GM12891 (cell line): ENCODE measurements around the gene SLC25A21.
"Not testable (repeated sequence)": the region's sequence is repeated elsewhere in the genome, so short reads cannot be mapped to it uniquely, and the experiment has no call there.

Experiments
- DNase-seq: peaks from one replicate; pipeline ENCODE4 v3.0.0; 2011; ENCODE audit warnings: low spot score; ENCODE audit not compliant: insufficient read length
- FAIRE-seq: peaks from 2 replicates; lab custom pipeline; 2011; peaks lifted over from hg19 to GRCh38; lab: Jason Lieb, UNC
- PAX5 ChIP-seq: IDR thresholded peaks from 2 replicates; pipeline ENCODE4 v1.6.1; 2011; ENCODE audit warnings: low read length, moderate library complexity, mild to moderate bottlenecking; ENCODE audit not compliant: insufficient read depth, severe bottlenecking
- POLR2A ChIP-seq: IDR thresholded peaks from 2 replicates; pipeline ENCODE4 v1.6.1; 2011; ENCODE audit warnings: low read depth, low read length, control low read depth
- POLR2AphosphoS5 ChIP-seq: IDR thresholded peaks from 2 replicates; pipeline ENCODE4 v1.6.1; 2011; ENCODE audit warnings: low read depth, low read length, control low read depth
- POU2F2 ChIP-seq: IDR thresholded peaks from 2 replicates; pipeline ENCODE4 v1.6.1; 2011; ENCODE audit warnings: low read depth, mild to moderate bottlenecking, control low read depth, low read length, moderate library complexity
- SPI1 ChIP-seq: IDR thresholded peaks from 2 replicates; pipeline ENCODE4 v1.6.1; 2011; ENCODE audit warnings: low read depth, low read length, control low read depth
- TAF1 ChIP-seq: IDR thresholded peaks from 2 replicates; pipeline ENCODE4 v1.6.1; 2011; ENCODE audit warnings: low read depth, low read length, control low read depth

SLC25A21 gene

GRCh38 chr14:36900846-36901245 lies 271.6 kb downstream of the SLC25A21 start:
- TF ChIP-seq POLR2AphosphoS5 (no peak), POU2F2 (no peak), TAF1 (no peak), PAX5 (no peak), SPI1 (no peak), POLR2A (no peak)
- FAIRE-seq (no peak), DNase-seq (no peak)

DNA sequence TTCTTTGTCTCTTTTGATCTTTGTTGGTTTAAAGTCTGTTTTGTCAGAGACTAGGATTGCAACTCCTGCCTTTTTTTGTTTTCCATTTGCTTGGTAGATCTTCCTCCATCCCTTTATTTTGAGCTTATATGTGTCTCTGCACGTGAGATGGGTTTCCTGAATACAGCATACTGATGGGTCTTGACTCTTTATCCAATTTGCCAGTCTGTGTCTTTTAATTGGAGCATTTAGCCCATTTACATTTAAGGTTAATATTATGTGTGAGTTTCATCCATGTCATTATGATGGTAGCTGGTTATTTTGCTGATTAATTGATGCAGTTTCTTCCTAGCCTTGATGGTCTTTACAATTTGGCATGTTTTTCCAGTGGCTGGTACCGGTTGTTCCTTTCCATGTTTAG lies 276.1 kb downstream of the SLC25A21 start:
- not testable (repeated sequence) for DNase-seq, FAIRE-seq

GRCh38 chr14:36884049-36884448 lies 288.4 kb downstream of the SLC25A21 start:
- TF ChIP-seq POLR2A (no peak), POU2F2 (no peak), POLR2AphosphoS5 (no peak), TAF1 (no peak), PAX5 (no peak), SPI1 (no peak)
- DNase-seq (no peak), FAIRE-seq (no peak)

DNA sequence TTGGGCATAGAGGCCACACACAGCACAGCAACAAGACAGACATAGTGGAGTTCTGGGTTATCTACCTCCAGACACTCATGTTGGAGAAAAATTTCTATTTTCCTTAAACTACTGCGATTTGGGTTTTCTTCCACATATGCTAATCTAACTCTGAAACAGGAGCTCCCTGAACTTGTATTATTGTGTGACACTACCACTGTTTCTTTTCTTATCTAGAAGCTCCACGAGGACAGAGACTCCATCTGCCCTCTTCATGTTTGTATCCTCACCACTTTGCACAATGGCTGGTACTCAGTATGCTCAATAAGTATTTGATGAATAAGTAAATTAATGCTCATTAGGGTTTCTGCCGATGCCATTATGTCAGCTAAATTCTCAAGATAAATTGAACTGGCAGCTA lies 292.1 kb downstream of the SLC25A21 start:
- FAIRE-seq: no peak
- no peak for TF ChIP-seq SPI1
- TF ChIP-seq POU2F2: no peak
- no peak for TF ChIP-seq POLR2A
- no peak for TF ChIP-seq POLR2AphosphoS5
- TF ChIP-seq TAF1: no peak
- no peak for TF ChIP-seq PAX5
- no peak for DNase-seq

DNA sequence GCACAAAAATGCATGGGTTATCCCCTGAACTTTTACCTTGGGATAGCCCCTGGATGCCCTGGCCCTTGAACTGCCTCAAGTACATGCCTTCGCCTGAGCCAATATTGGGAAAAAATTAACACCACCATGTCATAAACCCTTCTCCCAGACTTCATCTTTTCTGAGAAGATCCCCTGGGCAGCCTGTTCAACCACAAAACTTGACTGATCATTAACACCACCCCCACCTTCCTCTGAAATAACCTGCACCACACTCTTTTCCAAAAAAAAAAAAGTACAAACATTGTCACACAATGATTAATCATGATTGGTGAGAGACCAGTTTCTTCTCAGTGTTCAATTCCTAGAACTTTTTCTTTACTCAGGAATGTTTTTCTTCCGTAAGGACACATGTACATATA lies 292.8 kb downstream of the SLC25A21 start:
- DNase-seq: no peak
- no peak for FAIRE-seq
- no peak for TF ChIP-seq TAF1
- TF ChIP-seq POU2F2: no peak
- TF ChIP-seq SPI1: no peak
- no peak for TF ChIP-seq POLR2A
- TF ChIP-seq POLR2AphosphoS5: no peak
- no peak for TF ChIP-seq PAX5

GRCh38 chr14:36874396-36875138 lies 297.8 kb downstream of the SLC25A21 start:
- no peak for TF ChIP-seq PAX5
- no peak for TF ChIP-seq TAF1
- FAIRE-seq: no peak
- DNase-seq: no peak

- TF ChIP-seq SPI1: no peak
- no peak for TF ChIP-seq TAF1
- no peak for TF ChIP-seq POLR2AphosphoS5
- no peak for TF ChIP-seq POLR2A
- no peak for TF ChIP-seq PAX5
- TF ChIP-seq POU2F2: no peak
- FAIRE-seq (no peak), DNase-seq (no peak)
Observed at GRCh38 chr14:36870776-36871175, 301.6 kb downstream of the SLC25A21 start.

GRCh38 chr14:36869125-36869524 lies 303.3 kb downstream of the SLC25A21 start:
- no peak for DNase-seq
- TF ChIP-seq TAF1 (no peak), POLR2A (no peak), POLR2AphosphoS5 (no peak), SPI1 (no peak), PAX5 (no peak), POU2F2 (no peak)
- FAIRE-seq: no peak

GRCh38 chr14:36866867-36867266 lies 305.5 kb downstream of the SLC25A21 start:
- no peak for FAIRE-seq
- TF ChIP-seq PAX5 (no peak), POLR2AphosphoS5 (no peak), POU2F2 (peak; percentile 24; the same call in 1 of the 2 replicates), TAF1 (no peak), POLR2A (no peak), SPI1 (peak; percentile 96)
- no peak for DNase-seq

DNA sequence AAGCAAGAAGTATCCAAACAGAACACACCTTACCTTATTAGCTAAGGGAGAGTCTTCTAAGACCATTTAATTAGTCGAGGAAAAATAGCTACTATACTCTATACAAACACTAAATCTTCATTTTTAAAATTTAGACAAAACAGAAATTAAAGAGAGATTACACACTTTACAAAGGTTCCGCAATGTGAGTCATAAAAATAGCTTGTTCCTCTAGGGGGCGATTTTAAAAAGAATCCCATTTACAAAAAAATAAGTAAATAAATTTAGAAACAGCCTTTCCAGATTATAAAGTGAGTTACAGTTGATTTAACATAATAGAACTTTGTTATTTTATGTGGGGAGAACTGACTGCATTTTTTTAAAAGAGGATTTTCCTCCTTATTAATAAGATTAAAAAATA lies 309.1 kb downstream of the SLC25A21 start:
- FAIRE-seq (no peak), DNase-seq (no peak)
- TF ChIP-seq POLR2AphosphoS5 (no peak), POLR2A (no peak)

GRCh38 chr14:36862237-36862636 lies 310.2 kb downstream of the SLC25A21 start:
- not testable (repeated sequence) for DNase-seq, FAIRE-seq

DNA sequence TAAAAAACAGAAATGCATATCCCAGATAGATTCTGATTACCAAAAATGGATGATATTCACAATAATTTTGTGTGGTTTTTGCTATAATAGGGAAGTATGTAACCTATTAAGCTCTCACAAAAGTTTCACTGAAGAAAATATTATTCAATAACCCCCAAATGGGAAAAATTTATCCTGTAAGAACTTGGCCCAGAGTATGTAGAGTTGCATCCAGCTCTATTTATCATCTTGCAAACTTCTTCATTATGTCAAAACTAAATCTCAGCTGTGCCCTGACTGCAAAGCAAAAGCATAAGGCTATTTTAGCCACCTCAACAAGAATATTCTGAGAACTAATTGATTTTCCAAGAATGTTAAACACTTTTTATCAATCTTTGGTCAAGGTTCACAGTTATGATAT lies 311.6 kb downstream of the SLC25A21 start:
- DNase-seq (no peak), FAIRE-seq (no peak)
- TF ChIP-seq TAF1 (no peak), POLR2AphosphoS5 (no peak), POLR2A (no peak), POU2F2 (no peak), PAX5 (no peak), SPI1 (no peak)
